Vagina (tissue), 2 donors: ENCODE data around the gene SYTL3.

ENCODE experiments used
- POLR2A ChIP-seq, 2 donors: fragments of 450-650 bp; IDR thresholded peaks; one replicate each; pipeline ENCODE4 v1.6.1; 2017; ENCODE audit warnings: antibody characterized with exemption in 2 of 2, mild to moderate bottlenecking in 2 of 2, moderate library complexity in 2 of 2
- POLR2AphosphoS5 ChIP-seq, 2 donors: sonication (generic); formaldehyde crosslinking; IDR thresholded peaks; one replicate each; pipeline ENCODE4 v1.9.0; 2017; ENCODE audit warnings: antibody characterized with exemption in 2 of 2, mild to moderate bottlenecking in 2 of 2, low read depth in 1 of 2; ENCODE audit not compliant: insufficient read depth in 1 of 2
- TF ChIP-seq, protein P1 (sequence below), 3 experiments: fragments of 450-650 bp in 2 of 3; fragments of 200-600 bp in 1 of 3; sonication (generic) in 1 of 3; IDR thresholded peaks; one replicate each; pipeline ENCODE4 v1.5.1; 2017 to 2019; ENCODE audit warnings: antibody characterized with exemption in 3 of 3, mild to moderate bottlenecking in 2 of 3, moderate library complexity in 2 of 3

DNA sequence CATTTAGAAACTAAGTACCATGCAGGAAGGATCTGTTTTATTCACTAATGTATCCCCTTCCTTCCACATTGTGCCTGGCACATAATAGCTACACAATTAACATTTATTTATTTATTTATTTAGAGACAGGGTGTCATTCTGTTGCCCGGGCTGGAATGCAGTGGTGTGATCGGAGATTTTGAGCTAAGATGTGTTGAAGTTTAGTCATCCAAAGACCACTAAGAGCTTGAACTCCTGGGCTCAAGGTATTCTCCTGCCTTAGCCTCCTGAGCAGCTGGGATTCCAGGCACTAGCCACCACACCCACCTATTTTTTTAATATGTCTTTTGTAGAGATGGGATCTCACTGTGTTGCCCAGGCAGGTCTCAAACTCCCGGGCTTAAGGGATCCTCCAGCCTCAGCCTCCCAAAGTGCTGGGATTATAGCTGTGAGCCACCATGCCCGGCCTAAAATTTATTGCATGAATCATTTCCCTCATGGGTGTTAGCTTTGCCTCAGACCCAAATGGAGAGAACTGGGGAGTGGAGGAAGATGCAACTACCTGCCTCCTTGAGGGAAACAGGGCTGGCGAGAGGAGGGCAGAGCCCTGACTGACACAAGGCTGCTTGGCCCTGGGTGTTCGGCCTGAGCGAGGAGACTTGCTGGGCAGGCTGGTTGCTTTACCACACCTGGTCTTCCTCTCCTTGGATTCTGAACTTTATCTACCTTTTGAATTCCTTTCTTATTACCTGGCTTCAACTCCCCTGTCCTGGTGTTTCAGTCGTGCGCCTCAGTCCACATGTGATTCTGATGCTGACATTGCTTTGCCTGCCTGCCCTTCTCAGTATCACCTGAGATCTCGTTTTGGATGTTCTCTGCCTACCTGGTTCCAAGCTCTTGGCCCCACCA, 3.6 kb upstream of the SYTL3 start:
- TF ChIP-seq, protein P1, sequence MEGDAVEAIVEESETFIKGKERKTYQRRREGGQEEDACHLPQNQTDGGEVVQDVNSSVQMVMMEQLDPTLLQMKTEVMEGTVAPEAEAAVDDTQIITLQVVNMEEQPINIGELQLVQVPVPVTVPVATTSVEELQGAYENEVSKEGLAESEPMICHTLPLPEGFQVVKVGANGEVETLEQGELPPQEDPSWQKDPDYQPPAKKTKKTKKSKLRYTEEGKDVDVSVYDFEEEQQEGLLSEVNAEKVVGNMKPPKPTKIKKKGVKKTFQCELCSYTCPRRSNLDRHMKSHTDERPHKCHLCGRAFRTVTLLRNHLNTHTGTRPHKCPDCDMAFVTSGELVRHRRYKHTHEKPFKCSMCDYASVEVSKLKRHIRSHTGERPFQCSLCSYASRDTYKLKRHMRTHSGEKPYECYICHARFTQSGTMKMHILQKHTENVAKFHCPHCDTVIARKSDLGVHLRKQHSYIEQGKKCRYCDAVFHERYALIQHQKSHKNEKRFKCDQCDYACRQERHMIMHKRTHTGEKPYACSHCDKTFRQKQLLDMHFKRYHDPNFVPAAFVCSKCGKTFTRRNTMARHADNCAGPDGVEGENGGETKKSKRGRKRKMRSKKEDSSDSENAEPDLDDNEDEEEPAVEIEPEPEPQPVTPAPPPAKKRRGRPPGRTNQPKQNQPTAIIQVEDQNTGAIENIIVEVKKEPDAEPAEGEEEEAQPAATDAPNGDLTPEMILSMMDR (IDR thresholded peaks at IDR 0.05): no peak
- TF ChIP-seq POLR2A (IDR thresholded peaks at IDR 0.05) (no peak), POLR2AphosphoS5 (IDR thresholded peaks at IDR 0.05; ENCODE audit: insufficient read depth in 1 of 2, low read depth in 1 of 2) (no peak)
